Neutrophil (primary cell): ENCODE measurements around the gene MVB12B.

ENCODE experiments used
- H3K27ac ChIP-seq: fragments of 200-600 bp; sonication (generic); 2 replicates; pipeline ENCODE4 v1.5.1; 2016; ENCODE audit warnings: mild to moderate bottlenecking, moderate library complexity
- H3K27me3 ChIP-seq: fragments of 200-600 bp; sonication (generic); 2 replicates; pipeline ENCODE4 v1.6.0; 2016; ENCODE audit warnings: mild to moderate bottlenecking
- H3K36me3 ChIP-seq: fragments of 200-600 bp; sonication (generic); 2 replicates; pipeline ENCODE4 v1.5.1; 2017
- H3K4me1 ChIP-seq, 2 experiments: fragments of 200-600 bp in 1 of 2; sonication (generic) in 1 of 2; 1 replicate in 1 of 2; 2 replicates in 1 of 2; pipeline versions ENCODE4 v1.5.1 to v1.6.1; 2013 to 2016; ENCODE audit warnings: low read depth in 1 of 2, low read length in 1 of 2, mild to moderate bottlenecking in 1 of 2, moderate library complexity in 1 of 2; ENCODE audit not compliant: control insufficient read depth in 1 of 2, insufficient read depth in 1 of 2
- H3K4me3 ChIP-seq, 2 experiments: fragments of 200-600 bp in 1 of 2; sonication (generic) in 1 of 2; 1 replicate in 1 of 2; 2 replicates in 1 of 2; pipeline ENCODE4 v1.5.1; 2013 to 2016; ENCODE audit warnings: low read depth in 1 of 2, low read length in 1 of 2, mild to moderate bottlenecking in 1 of 2, moderate library complexity in 1 of 2
- H3K9me3 ChIP-seq: fragments of 200-600 bp; sonication (generic); 2 replicates; pipeline ENCODE4 v1.5.1; 2016
- CTCF ChIP-seq: fragments of 200-600 bp; sonication (generic); IDR thresholded peaks from 2 replicates; pipeline ENCODE4 v1.5.1; 2016; ENCODE audit warnings: antibody characterized with exemption

The MVB12B gene

GRCh38 chr9:126523611-126524111 lies 197.0 kb downstream of the MVB12B start:
- Histone ChIP-seq H3K4me3 (peak overlapping the region; percentile 47 to 51), H3K9me3 (no peaks in the 10 kb centered on the region), H3K36me3 (no peaks in the 10 kb centered on the region), H3K27me3 (no peaks in the 10 kb centered on the region), H3K4me1 (peaks cover 59 to 62% of the 10 kb centered on the region in 2 experiments), H3K27ac (peak overlapping the region; percentile 79)
- no peak for TF ChIP-seq CTCF

- H3K27me3 ChIP-seq: no peaks in the 10 kb centered on the region
- peak overlapping the region; percentile 47 to 51 for H3K4me3 ChIP-seq
- no peaks in the 10 kb centered on the region for H3K9me3 ChIP-seq
- no peaks in the 10 kb centered on the region for H3K36me3 ChIP-seq
- peak overlapping the region; percentile 79 for H3K27ac ChIP-seq
- H3K4me1 ChIP-seq: peaks cover 68 to 71% of the 10 kb centered on the region in 2 experiments
- no peak for TF ChIP-seq CTCF
Measured at GRCh38 chr9:126524353-126525077, 197.9 kb downstream of the MVB12B start.

GRCh38 chr9:126526218-126527108 lies 199.8 kb downstream of the MVB12B start:
- peak overlapping the region; percentile 79 for H3K27ac ChIP-seq
- no peaks in the 10 kb centered on the region for H3K36me3 ChIP-seq
- H3K9me3 ChIP-seq: no peaks in the 10 kb centered on the region
- no peak overlapping the region for H3K4me3 ChIP-seq
- H3K4me1 ChIP-seq: peaks cover 79 to 82% of the 10 kb centered on the region in 2 experiments
- H3K27me3 ChIP-seq: no peaks in the 10 kb centered on the region
- TF ChIP-seq CTCF: no peak

GRCh38 chr9:126527109-126527825 lies 200.6 kb downstream of the MVB12B start:
- no peak for TF ChIP-seq CTCF
- H3K27ac ChIP-seq: peak overlapping the region; percentile 79

GRCh38 chr9:126528111-126528510 lies 201.5 kb downstream of the MVB12B start:
- Histone ChIP-seq H3K27ac (peak overlapping the region; percentile 65), H3K4me1 (peaks cover 91 to 92% of the 10 kb centered on the region in 2 experiments), H3K4me3 (no peak overlapping the region), H3K36me3 (no peaks in the 10 kb centered on the region), H3K9me3 (no peaks in the 10 kb centered on the region), H3K27me3 (no peaks in the 10 kb centered on the region)
- TF ChIP-seq CTCF: no peak

More at GRCh38 chr9:126527109-126527825, 200.6 kb downstream of the MVB12B start:
- no peaks in the 10 kb centered on the region for H3K36me3 ChIP-seq
- H3K4me1 ChIP-seq: peaks cover 87 to 90% of the 10 kb centered on the region in 2 experiments
- no peaks in the 10 kb centered on the region for H3K27me3 ChIP-seq
- no peak overlapping the region for H3K4me3 ChIP-seq
- H3K9me3 ChIP-seq: no peaks in the 10 kb centered on the region
